Esophagus squamous epithelium (tissue), 4 donors: ENCODE results near the gene KIF21B.

Source experiments
- CTCF ChIP-seq, 6 experiments: fragments of 450-650 bp in 4 of 6; fragments of 200-600 bp in 2 of 6; sonication (generic) in 2 of 6; IDR thresholded peaks; one replicate each; pipeline ENCODE4 v1.5.1; 2016 to 2019; ENCODE audit warnings: antibody characterized with exemption in 6 of 6, mild to moderate bottlenecking in 4 of 6, moderate library complexity in 4 of 6
- POLR2A ChIP-seq, 4 donors: fragments of 450-650 bp; IDR thresholded peaks; one replicate each; pipeline ENCODE4 v1.6.1; 2017; ENCODE audit warnings: antibody characterized with exemption in 4 of 4, mild to moderate bottlenecking in 4 of 4, moderate library complexity in 3 of 4

- TF ChIP-seq CTCF (IDR thresholded peaks at IDR 0.05) (no peak), POLR2A (IDR thresholded peaks at IDR 0.05) (no peak)
Observed at GRCh38 chr1:201051399-201051798, 27.9 kb upstream of the KIF21B start.
